GM23338 (cell line): ENCODE results near the gene C1QTNF7. TPM values are rescaled to one million over a fixed set of nuclear protein-coding genes. Genes with fewer than 3 reads are reported as not detected.

ENCODE experiments used
- ATAC-seq: fragments of 200-7000 bp; cut with Tn5 transposase; 3 replicates; pipeline ENCODE4 v1.9.1; 2020
- DNase-seq: peaks from one replicate; pipeline ENCODE4 v3.0.0-alpha.2; 2015; ENCODE audit warnings: low spot score
- H2AFZ ChIP-seq: fragments of 200-600 bp; sonication (generic); 2 replicates; pipeline ENCODE4 v1.8.0; 2016; ENCODE audit warnings: antibody characterized with exemption, mild to moderate bottlenecking, moderate library complexity
- H3F3A ChIP-seq: fragments of 200-600 bp; sonication (generic); replicated peaks from 2 replicates; pipeline ENCODE4 v1.8.0; 2017; ENCODE audit warnings: antibody characterized with exemption, mixed run types, low read depth
- H3K27ac ChIP-seq: fragments of 200-600 bp; sonication (generic); 2 replicates; pipeline ENCODE4 v1.6.1; 2016; ENCODE audit warnings: low read depth
- H3K27me3 ChIP-seq: fragments of 200-600 bp; sonication (generic); 2 replicates; pipeline ENCODE4 v1.8.0; 2016; ENCODE audit warnings: mild to moderate bottlenecking, mixed run types, moderate library complexity; ENCODE audit not compliant: insufficient read depth
- H3K36me3 ChIP-seq: fragments of 200-600 bp; sonication (generic); 2 replicates; pipeline ENCODE4 v1.8.0; 2016; ENCODE audit warnings: mild to moderate bottlenecking; ENCODE audit not compliant: insufficient read depth
- H3K4me1 ChIP-seq: fragments of 200-600 bp; sonication (generic); 2 replicates; pipeline ENCODE4 v1.8.0; 2016; ENCODE audit warnings: mild to moderate bottlenecking, moderate library complexity; ENCODE audit not compliant: insufficient read depth
- H3K4me2 ChIP-seq: fragments of 200-600 bp; sonication (generic); 2 replicates; pipeline ENCODE4 v1.7.1; 2017; ENCODE audit warnings: mixed run types
- H3K4me3 ChIP-seq: fragments of 200-600 bp; sonication (generic); 2 replicates; pipeline ENCODE4 v1.6.1; 2016; ENCODE audit warnings: mixed run types
- H3K79me2 ChIP-seq: fragments of 200-600 bp; sonication (generic); replicated peaks from 2 replicates; pipeline ENCODE4 v1.8.0; 2017; ENCODE audit warnings: mild to moderate bottlenecking; ENCODE audit not compliant: insufficient read depth
- H3K9me2 ChIP-seq: fragments of 200-600 bp; sonication (generic); 2 replicates; pipeline ENCODE4 v1.8.0; 2017; ENCODE audit not compliant: insufficient read depth
- H4K20me1 ChIP-seq: fragments of 200-600 bp; sonication (generic); replicated peaks from 2 replicates; pipeline ENCODE4 v1.8.0; 2017; ENCODE audit warnings: mild to moderate bottlenecking; ENCODE audit not compliant: insufficient read depth
- H3K27ac Mint-ChIP-seq: 2 replicates; pipeline ENCODE4 v1.8.0; 2020; ENCODE audit warnings: inconsistent platforms, mild to moderate bottlenecking, moderate library complexity, mixed read lengths
- H3K27me3 Mint-ChIP-seq: 3 replicates; pipeline ENCODE4 v1.8.0; 2022; ENCODE audit warnings: low read depth, mild to moderate bottlenecking, moderate library complexity, mixed read lengths, inconsistent platforms; ENCODE audit not compliant: insufficient read depth, poor library complexity
- H3K36me3 Mint-ChIP-seq: 3 replicates; pipeline ENCODE4 v1.8.0; 2021; ENCODE audit warnings: low read depth, mild to moderate bottlenecking, inconsistent platforms, moderate library complexity, mixed read lengths
- H3K4me1 Mint-ChIP-seq: 3 replicates; pipeline ENCODE4 v1.8.0; 2020; ENCODE audit warnings: mild to moderate bottlenecking, inconsistent platforms, mixed read lengths
- H3K4me3 Mint-ChIP-seq: 3 replicates; pipeline ENCODE4 v1.8.0; 2021; ENCODE audit warnings: moderate library complexity, mild to moderate bottlenecking, inconsistent platforms, mixed read lengths
- H3K9me3 Mint-ChIP-seq: 3 replicates; pipeline ENCODE4 v1.8.0; 2020; ENCODE audit warnings: moderate library complexity, mild to moderate bottlenecking, inconsistent platforms, mixed read lengths
- CREB1 ChIP-seq: fragments of 250-450 bp; sonication (Bioruptor Pico); IDR thresholded peaks from 2 replicates; pipeline ENCODE4 v1.5.0; 2020; ENCODE audit warnings: low read depth, mild to moderate bottlenecking, moderate library complexity
- CTCF ChIP-seq, 2 experiments: fragments of 200-600 bp in 1 of 2; sonication (generic) in 1 of 2; conservative IDR thresholded peaks; 2 replicates each; pipeline versions ENCODE4 v1.5.1 to v1.6.1; 2016 to 2017; ENCODE audit warnings: antibody characterized with exemption in 2 of 2, low read depth in 2 of 2, mild to moderate bottlenecking in 2 of 2, moderate library complexity in 1 of 2
- ETS1 ChIP-seq: IDR thresholded peaks from 2 replicates; pipeline ENCODE4 v1.6.1; 2016; ENCODE audit warnings: antibody characterized with exemption
- EZH2 ChIP-seq: fragments of 200-600 bp; sonication (generic); IDR thresholded peaks from one replicate; pipeline ENCODE4 v1.8.0; 2017; ENCODE audit warnings: antibody characterized with exemption, mild to moderate bottlenecking, low read depth; ENCODE audit not compliant: unreplicated experiment
- EZH2phosphoT487 ChIP-seq: fragments of 200-600 bp; sonication (generic); IDR thresholded peaks from one replicate; pipeline ENCODE4 v1.8.1; 2018; ENCODE audit warnings: antibody characterized with exemption; ENCODE audit not compliant: unreplicated experiment
- JUNB ChIP-seq: IDR thresholded peaks from one replicate; pipeline ENCODE4 v1.6.1; 2016; ENCODE audit warnings: antibody characterized with exemption; ENCODE audit not compliant: unreplicated experiment
- NANOG ChIP-seq: IDR thresholded peaks from 2 replicates; pipeline ENCODE4 v1.6.1; 2016; ENCODE audit warnings: antibody characterized with exemption, borderline replicate concordance
- POLR2AphosphoS5 ChIP-seq: IDR thresholded peaks from 2 replicates; pipeline ENCODE4 v1.6.1; 2016; ENCODE audit warnings: antibody characterized with exemption, low read depth
- REST ChIP-seq: IDR thresholded peaks from one replicate; pipeline ENCODE4 v1.6.1; 2018; ENCODE audit warnings: antibody characterized with exemption; ENCODE audit not compliant: unreplicated experiment
- STAT1 ChIP-seq: IDR thresholded peaks from one replicate; pipeline ENCODE4 v1.6.1; 2016; ENCODE audit warnings: antibody characterized with exemption; ENCODE audit not compliant: unreplicated experiment
- ZNF114 ChIP-seq: fragments of 250-450 bp; sonication (Bioruptor Pico); IDR thresholded peaks from 2 replicates; pipeline ENCODE4 v1.5.0; 2020; ENCODE audit warnings: mild to moderate bottlenecking, moderate library complexity
- ZNF331 ChIP-seq: fragments of 250-450 bp; sonication (Bioruptor Pico); IDR thresholded peaks from 2 replicates; pipeline ENCODE4 v1.5.0; 2020; ENCODE audit warnings: low read depth, mild to moderate bottlenecking, moderate library complexity
- ZNF462 ChIP-seq: fragments of 250-450 bp; sonication (Bioruptor Pico); IDR thresholded peaks from 2 replicates; pipeline ENCODE4 v1.5.0; 2020; ENCODE audit warnings: mild to moderate bottlenecking, moderate library complexity
- polyA plus RNA-seq: library from polyadenylated mRNA; unstranded; fragments of >200 nt; fragmentation: Nextera tagmentation; extraction: Ambion mirVana; gene quantifications from 2 replicates; pipeline ENCODE4 v1.2.1, GENCODE V29; 2016
- total RNA-seq: library from RNA; depleted of rRNA; stranded (reverse); fragments of >200 nt; shearing (Covaris generic); gene quantifications from 2 replicates; pipeline ENCODE4 v1.2.3, GENCODE V29; 2014

The C1QTNF7 gene
- total and polyA plus RNA-seq, 2 experiments from 2014 or later = not detected

- Mint-ChIP-seq H3K4me1 (no peaks in the 10 kb centered on the region), H3K9me3 (no peaks in the 10 kb centered on the region; the same call in 2 of the 3 replicates), H3K4me3 (no peak overlapping the region), H3K36me3 (no peaks in the 10 kb centered on the region), H3K27me3 (no peaks in the 10 kb centered on the region), H3K27ac (no peak overlapping the region)
- DNase-seq (no peak), ATAC-seq (no peak)
- no peak overlapping the region for H3K4me2 ChIP-seq
- H3K79me2 ChIP-seq = no peaks in the 10 kb centered on the region
- no peak overlapping the region for H3K27ac ChIP-seq
- H3K4me3 ChIP-seq = no peak overlapping the region
- TF ChIP-seq ZNF114 (CRISPR knock-in tag) = no peak
- TF ChIP-seq CTCF (conservative IDR thresholded peaks at IDR 0.05; ENCODE audit: low read depth in 2 of 2) = no peak
- no peak for TF ChIP-seq CREB1
- TF ChIP-seq ETS1 = no peak
- TF ChIP-seq REST = no peak
- TF ChIP-seq STAT1 = no peak
- TF ChIP-seq EZH2 = no peak
- no peak for TF ChIP-seq NANOG
- TF ChIP-seq POLR2AphosphoS5 = no peak
- no peak for TF ChIP-seq EZH2phosphoT487
- TF ChIP-seq ZNF331 (CRISPR knock-in tag) = no peak
- no peak for TF ChIP-seq JUNB
- TF ChIP-seq ZNF462 (CRISPR knock-in tag) = no peak
- H3K4me1 ChIP-seq = no peaks in the 10 kb centered on the region
- no peaks in the 10 kb centered on the region for H3K27me3 ChIP-seq
- no peaks in the 10 kb centered on the region for H3K9me2 ChIP-seq
- H2AFZ ChIP-seq = no peak overlapping the region
- no peaks in the 10 kb centered on the region for H3F3A ChIP-seq
- H4K20me1 ChIP-seq = no peaks in the 10 kb centered on the region
- no peaks in the 10 kb centered on the region for H3K36me3 ChIP-seq
These were observed 6.8 kb downstream of the C1QTNF7 start for GRCh38 chr4:15434676-15435075.
